HepG2 (cell line): Measurements from ENCODE around the gene NOL4L. TPM values are rescaled to one million over a fixed set of nuclear protein-coding genes. Genes with fewer than 3 reads are reported as not detected.

ENCODE experiments used
- CREB1 ChIP-seq, 2 experiments: fragments of 450-650 bp in 1 of 2; IDR thresholded peaks; 2 replicates each; pipeline ENCODE4 v1.6.1; 2016 to 2017; ENCODE audit warnings: control low read depth in 1 of 2, mild to moderate bottlenecking in 1 of 2, missing compliant biosample characterization in 1 of 2, missing genetic modification characterization in 1 of 2
- ELF3 ChIP-seq: IDR thresholded peaks from 2 replicates; pipeline ENCODE4 v1.6.1; 2016; ENCODE audit warnings: missing genetic modification reagents, missing compliant biosample characterization
- HNF4A ChIP-seq: sonication (generic); formaldehyde crosslinking; IDR thresholded peaks from 2 replicates; pipeline ENCODE4 v1.4.0; 2020; ENCODE audit warnings: missing genetic modification reagents
- IRF2 ChIP-seq: IDR thresholded peaks from 2 replicates; pipeline ENCODE4 v1.6.1; 2018; ENCODE audit warnings: missing genetic modification reagents, missing compliant biosample characterization
- MEIS2 ChIP-seq: sonication (generic); formaldehyde crosslinking; IDR thresholded peaks from 2 replicates; pipeline ENCODE4 v1.9.0; 2021; ENCODE audit warnings: mild to moderate bottlenecking, missing genetic modification reagents
- RORA ChIP-seq: sonication (generic); formaldehyde crosslinking; IDR thresholded peaks from 2 replicates; pipeline ENCODE4 v1.5.0; 2020; ENCODE audit warnings: mild to moderate bottlenecking, missing genetic modification reagents, moderate library complexity
- SIN3B ChIP-seq: fragments of 150-350 bp; IDR thresholded peaks from 2 replicates; pipeline ENCODE4 v1.6.1; 2014; ENCODE audit warnings: low read length
- SP4 ChIP-seq: sonication (generic); formaldehyde crosslinking; IDR thresholded peaks from 2 replicates; pipeline ENCODE4 v1.8.1; 2023; ENCODE audit warnings: mild to moderate bottlenecking, missing genetic modification reagents
- SRSF9 ChIP-seq: fragments of 200-400 bp; formaldehyde crosslinking; IDR thresholded peaks from 2 replicates; pipeline ENCODE4 v1.6.1; 2018; ENCODE audit warnings: borderline replicate concordance, mild to moderate bottlenecking, low read depth, low read length; ENCODE audit not compliant: insufficient read depth, poor library complexity, severe bottlenecking
- U2AF2 ChIP-seq: fragments of 200-400 bp; formaldehyde crosslinking; IDR thresholded peaks from 2 replicates; pipeline ENCODE4 v1.6.1; 2017; ENCODE audit warnings: low read depth, mild to moderate bottlenecking, low read length
- WIZ ChIP-seq: sonication (generic); formaldehyde crosslinking; IDR thresholded peaks from 2 replicates; pipeline ENCODE4 v1.5.1; 2020; ENCODE audit warnings: mild to moderate bottlenecking, missing genetic modification reagents
- YEATS2 ChIP-seq: sonication (generic); formaldehyde crosslinking; IDR thresholded peaks from 2 replicates; pipeline ENCODE4 v1.4.0; 2020; ENCODE audit warnings: missing genetic modification reagents, borderline replicate concordance
- ZBTB38 ChIP-seq: sonication (generic); formaldehyde crosslinking; IDR thresholded peaks from 2 replicates; pipeline ENCODE4 v1.5.1; 2020; ENCODE audit warnings: mild to moderate bottlenecking, missing genetic modification reagents
- ZHX2 ChIP-seq, 2 experiments: sonication (generic) in 1 of 2; formaldehyde crosslinking in 1 of 2; IDR thresholded peaks; 2 replicates each; pipeline versions ENCODE4 v1.6.1 to v1.9.0; 2014 to 2022; ENCODE audit warnings: antibody characterized with exemption in 1 of 2, borderline replicate concordance in 1 of 2, inconsistent platforms in 1 of 2, low read depth in 1 of 2, missing genetic modification reagents in 1 of 2
- ZNF207 ChIP-seq: fragments of 450-650 bp; IDR thresholded peaks from 2 replicates; pipeline ENCODE4 v1.6.1; 2016; ENCODE audit warnings: antibody characterized with exemption, borderline replicate concordance
- ZNF513 ChIP-seq: sonication (generic); formaldehyde crosslinking; conservative IDR thresholded peaks from 2 replicates; pipeline ENCODE4 v1.5.0; 2020; ENCODE audit warnings: missing genetic modification reagents
- ZNF605 ChIP-seq: sonication (generic); formaldehyde crosslinking; IDR thresholded peaks from 2 replicates; pipeline ENCODE4 v1.8.0; 2022; ENCODE audit warnings: mild to moderate bottlenecking, missing genetic modification reagents
- ZNF724P ChIP-seq: sonication (generic); formaldehyde crosslinking; IDR thresholded peaks from 2 replicates; pipeline ENCODE4 v1.8.0; 2022; ENCODE audit warnings: missing genetic modification reagents, borderline replicate concordance
- ZNF768 ChIP-seq: sonication (generic); formaldehyde crosslinking; IDR thresholded peaks from 2 replicates; pipeline ENCODE4 v1.4.0; 2020; ENCODE audit warnings: missing genetic modification reagents
- ZNF780A ChIP-seq: sonication (generic); formaldehyde crosslinking; IDR thresholded peaks from 2 replicates; pipeline ENCODE4 v1.8.0; 2022; ENCODE audit warnings: mild to moderate bottlenecking, missing genetic modification reagents, moderate library complexity
- polyA plus RNA-seq, 8 experiments: library from polyadenylated mRNA; depleted of rRNA in 3 of 8; stranded (reverse) in 7 of 8; unstranded in 1 of 8; fragments of >200 nt; fragmentation: Illumina TruSeq in 4 of 8; extraction: Trizol in 4 of 8; gene quantifications; 2 replicates each; pipeline versions ENCODE4 v1.2.1 to v1.2.3, GENCODE V29; 2011 to 2016; ENCODE audit warnings: low read depth in 4 of 8, missing spikeins in 1 of 8, mixed read lengths in 1 of 8; ENCODE audit not compliant: insufficient read depth in 1 of 8
- total RNA-seq, 5 experiments: library from RNA; depleted of rRNA; stranded (reverse); fragments of >200 nt; fragmentation: Illumina TruSeq; extraction: Trizol; gene quantifications; 2 replicates each; pipeline ENCODE4 v1.2.3, GENCODE V29; 2016; ENCODE audit warnings: low read depth in 1 of 5
- TF ChIP-seq, protein P1 (sequence below): sonication (generic); formaldehyde crosslinking; IDR thresholded peaks from 2 replicates; pipeline ENCODE4 v1.8.1; 2023; ENCODE audit warnings: mild to moderate bottlenecking, inconsistent platforms, moderate library complexity, missing genetic modification reagents, borderline replicate concordance

NOL4L gene
- total and polyA plus RNA-seq, 2 of the 13 experiments (the other 11 are each of a cell fraction or from before 2014, with no cell fraction given) = 16.6 to 35.4 TPM

GRCh38 chr20:32569380-32570305, 15.5 kb downstream of the NOL4L start (continued):
- TF ChIP-seq U2AF2 (no peak), MEIS2 (CRISPR knock-in tag) (no peak), IRF2 (no peak; the same call in 1 of the 2 replicates), ZHX2 (IDR thresholded peaks at IDR 0.05; ENCODE audit: low read depth) (no peak), ZHX2 (CRISPR knock-in tag; IDR thresholded peaks at IDR 0.05; ENCODE audit: borderline replicate concordance) (no peak), SRSF9 (no peak), WIZ (CRISPR knock-in tag) (0 out of 2 replicates have a peak, but pooled peaks have one; percentile 54), RORA (CRISPR knock-in tag) (no peak), ZNF207 (no peak), SP4 (CRISPR knock-in tag) (no peak; the same call in 1 of the 2 replicates), CREB1 (IDR thresholded peaks at IDR 0.05) (no peak), CREB1 (CRISPR knock-in tag; IDR thresholded peaks at IDR 0.05) (no peak), SIN3B (no peak), ZNF605 (CRISPR knock-in tag) (no peak), YEATS2 (CRISPR knock-in tag) (no peak), ZNF724P (no peak), ELF3 (CRISPR knock-in tag) (0 out of 2 replicates have a peak, but pooled peaks have one; percentile 30), ZNF780A (no peak), ZBTB38 (CRISPR knock-in tag) (peak; percentile 43), ZNF768 (peak; percentile 69), ZNF513 (CRISPR knock-in tag) (no peak), HNF4A (CRISPR knock-in tag) (peak; percentile 76)
- TF ChIP-seq, protein P1, sequence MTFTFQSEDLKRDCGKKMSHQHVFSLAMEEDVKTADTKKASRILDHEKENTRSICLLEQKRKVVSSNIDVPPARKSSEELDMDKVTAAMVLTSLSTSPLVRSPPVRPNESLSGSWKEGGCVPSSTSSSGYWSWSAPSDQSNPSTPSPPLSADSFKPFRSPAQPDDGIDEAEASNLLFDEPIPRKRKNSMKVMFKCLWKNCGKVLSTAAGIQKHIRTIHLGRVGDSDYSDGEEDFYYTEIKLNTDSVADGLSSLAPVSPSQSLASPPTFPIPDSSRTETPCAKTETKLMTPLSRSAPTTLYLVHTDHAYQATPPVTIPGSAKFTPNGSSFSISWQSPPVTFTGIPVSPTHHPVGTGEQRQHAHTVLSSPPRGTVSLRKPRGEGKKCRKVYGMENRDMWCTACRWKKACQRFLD (CRISPR knock-in tag) = no peak
